Panc1 (cell line): ENCODE data around the gene IL11RA. TPM values are rescaled to one million over a fixed set of nuclear protein-coding genes. Genes with fewer than 3 reads are reported as not detected.

Experiments used
- ATAC-seq: fragments of 200-7000 bp; cut with Tn5 transposase; 2 replicates; pipeline ENCODE4 v1.9.1; 2020; ENCODE audit warnings: mild to moderate bottlenecking, moderate library complexity
- BruUV-seq: library from RNA; stranded (reverse); fragments of 400-500 nt; replicated peaks from 2 replicates; lab custom pipeline; 2021; lab: Mats Ljungman, UMichigan
- CTCF ChIA-PET: fragments of 300-600 bp; sonication (Branson Sonifier 250); formaldehyde crosslinking; loops from one replicate; lab custom pipeline; 2022; ENCODE audit warnings: antibody characterized with exemption; lab: Charles Lee
- POLR2A ChIA-PET: fragments of 300-600 bp; sonication (Branson Sonifier 250); formaldehyde crosslinking; loops from one replicate; lab custom pipeline; 2022; ENCODE audit warnings: antibody characterized with exemption; lab: Charles Lee
- DNase-seq: peaks from one replicate; pipeline ENCODE4 v3.0.0-alpha.2; 2010; ENCODE audit warnings: low read depth, low spot score
- H3K27ac ChIP-seq: 2 replicates; pipeline ENCODE4 v1.5.1; 2011; ENCODE audit warnings: mild to moderate bottlenecking, low read length, inconsistent platforms
- H3K27me3 ChIP-seq: fragments of 200-500 bp; sonication (Bioruptor generic); 2 replicates; pipeline ENCODE4 v1.6.0; 2014; ENCODE audit warnings: low read length, inconsistent platforms; ENCODE audit not compliant: control insufficient read depth, insufficient read depth
- H3K36me3 ChIP-seq: fragments of 200-500 bp; sonication (Bioruptor generic); 2 replicates; pipeline ENCODE4 v1.5.1; 2014; ENCODE audit warnings: inconsistent platforms, mild to moderate bottlenecking, low read length, moderate library complexity; ENCODE audit not compliant: control insufficient read depth, insufficient read depth
- H3K4me1 ChIP-seq: 2 replicates; pipeline ENCODE4 v1.5.1; 2011; ENCODE audit warnings: inconsistent platforms, mild to moderate bottlenecking, low read length, moderate library complexity; ENCODE audit not compliant: control insufficient read depth, insufficient read depth
- H3K4me3 ChIP-seq, 2 experiments: 2 replicates each; pipeline ENCODE4 v1.5.1; 2011 to 2012; ENCODE audit warnings: low read depth in 2 of 2, low read length in 2 of 2, mild to moderate bottlenecking in 2 of 2, inconsistent platforms in 1 of 2, moderate library complexity in 1 of 2
- H3K9me3 ChIP-seq: fragments of 200-500 bp; sonication (Bioruptor generic); 2 replicates; pipeline ENCODE4 v1.5.1; 2014; ENCODE audit warnings: low read depth, mild to moderate bottlenecking, inconsistent platforms, low read length, moderate library complexity; ENCODE audit not compliant: control insufficient read depth, insufficient read depth
- POLR2AphosphoS5 ChIP-seq: IDR thresholded peaks from 2 replicates; pipeline ENCODE4 v1.6.1; 2012; ENCODE audit warnings: mild to moderate bottlenecking, low read depth, low read length, moderate library complexity
- REST ChIP-seq, 2 experiments: IDR thresholded peaks; 2 replicates each; pipeline ENCODE4 v1.6.1; 2011 to 2012; ENCODE audit warnings: low read depth in 2 of 2, control low read depth in 1 of 2, low read length in 1 of 2, mild to moderate bottlenecking in 1 of 2, moderate library complexity in 1 of 2; ENCODE audit not compliant: insufficient read depth in 1 of 2
- SIN3A ChIP-seq: IDR thresholded peaks from 2 replicates; pipeline ENCODE4 v1.6.1; 2012; ENCODE audit warnings: low read depth, mild to moderate bottlenecking, low read length, moderate library complexity, borderline replicate concordance; ENCODE audit not compliant: insufficient read depth
- TCF7L2 ChIP-seq: IDR thresholded peaks from 2 replicates; pipeline ENCODE4 v1.6.1; 2011; ENCODE audit warnings: mild to moderate bottlenecking, low read depth, low read length, inconsistent platforms
- in situ Hi-C: cut with HindIII; loops from 2 replicates; pipeline ENCODE4 v1.10.0; 2016; ENCODE audit warnings: low sequenced_read_pairs, low pct_unique_long_range_greater_than_20kb
- intact Hi-C: fragments of 100-400 bp; cut with micrococcal nuclease; formaldehyde crosslinking; loops from one replicate; pipeline ENCODE4 v1.10.0; 2022; ENCODE audit not compliant: unreplicated experiment
- total RNA-seq: library from RNA; stranded (reverse); gene quantifications from one replicate; pipeline ENCODE4 v1.2.1, GENCODE V29; 2021; ENCODE audit not compliant: unreplicated experiment
- TF ChIP-seq, protein P1 (sequence below): fragments of 450-650 bp; IDR thresholded peaks from 2 replicates; pipeline ENCODE4 v1.5.1; 2017; ENCODE audit warnings: mild to moderate bottlenecking

The IL11RA gene
- total RNA-seq, 1 experiment from 2014 or later, result 21.6 TPM

DNA sequence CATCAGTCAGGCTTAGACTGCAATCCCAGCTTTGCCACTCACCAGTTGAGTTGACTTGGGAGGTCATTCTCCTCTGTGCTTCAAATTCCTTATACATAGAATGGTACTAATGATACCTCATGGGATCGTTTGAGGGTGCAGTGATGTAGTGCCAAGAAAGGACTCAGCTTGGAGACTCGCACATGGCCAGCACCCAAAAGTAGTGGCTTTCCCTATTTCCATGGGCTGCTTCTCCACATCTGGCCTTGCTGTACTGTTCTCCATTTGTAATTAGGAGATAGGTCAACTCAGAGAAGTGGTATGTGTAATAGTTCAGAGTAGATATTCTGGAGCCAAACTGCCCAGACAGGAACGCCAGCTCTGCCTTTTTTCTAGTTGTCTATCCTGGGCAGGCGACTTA lies 33.6 kb downstream of the IL11RA start:
- in situ Hi-C loops, result no loop called here
- BruUV-seq, result no TSS peak

GRCh38 chr9:34686231-34686630 lies 34.2 kb downstream of the IL11RA start:
- Histone ChIP-seq H3K27ac (no peak overlapping the region), H3K36me3 (no peaks in the 10 kb centered on the region), H3K9me3 (no peaks in the 10 kb centered on the region), H3K4me1 (no peaks in the 10 kb centered on the region), H3K4me3 (no peak overlapping the region), H3K27me3 (no peaks in the 10 kb centered on the region)
- ATAC-seq (no peak), DNase-seq (no peak)
- in situ Hi-C loops, result no loop called here
- no peak for TF ChIP-seq SIN3A
- TF ChIP-seq REST (IDR thresholded peaks at IDR 0.05; ENCODE audit: insufficient read depth in 1 of 2, low read depth in 2 of 2, low read length in 1 of 2), result no peak
- TF ChIP-seq TCF7L2, result no peak
- TF ChIP-seq, protein P1, sequence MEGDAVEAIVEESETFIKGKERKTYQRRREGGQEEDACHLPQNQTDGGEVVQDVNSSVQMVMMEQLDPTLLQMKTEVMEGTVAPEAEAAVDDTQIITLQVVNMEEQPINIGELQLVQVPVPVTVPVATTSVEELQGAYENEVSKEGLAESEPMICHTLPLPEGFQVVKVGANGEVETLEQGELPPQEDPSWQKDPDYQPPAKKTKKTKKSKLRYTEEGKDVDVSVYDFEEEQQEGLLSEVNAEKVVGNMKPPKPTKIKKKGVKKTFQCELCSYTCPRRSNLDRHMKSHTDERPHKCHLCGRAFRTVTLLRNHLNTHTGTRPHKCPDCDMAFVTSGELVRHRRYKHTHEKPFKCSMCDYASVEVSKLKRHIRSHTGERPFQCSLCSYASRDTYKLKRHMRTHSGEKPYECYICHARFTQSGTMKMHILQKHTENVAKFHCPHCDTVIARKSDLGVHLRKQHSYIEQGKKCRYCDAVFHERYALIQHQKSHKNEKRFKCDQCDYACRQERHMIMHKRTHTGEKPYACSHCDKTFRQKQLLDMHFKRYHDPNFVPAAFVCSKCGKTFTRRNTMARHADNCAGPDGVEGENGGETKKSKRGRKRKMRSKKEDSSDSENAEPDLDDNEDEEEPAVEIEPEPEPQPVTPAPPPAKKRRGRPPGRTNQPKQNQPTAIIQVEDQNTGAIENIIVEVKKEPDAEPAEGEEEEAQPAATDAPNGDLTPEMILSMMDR, result no peak
- no peak for TF ChIP-seq POLR2AphosphoS5
- intact Hi-C loops, result no loop called here
- BruUV-seq, result no TSS peak
- CTCF ChIA-PET, result interaction anchor here (0.7 to 2.9 kb wide), 2 partner anchors 16 to 28 kb away, joined by 10 read pairs; no protein-coding TSS in a partner anchor
- POLR2A ChIA-PET, result interaction anchor here (0.5 to 0.6 kb wide), 2 partner anchors 21 to 1466 kb away, joined by 4 to 13 read pairs; no protein-coding TSS in a partner anchor

More for the DNA sequence above, 33.6 kb downstream of the IL11RA start:
- CTCF ChIA-PET, result interaction anchor here (1.1 to 2.9 kb wide), 2 partner anchors 17 to 75 kb away, joined by 3 to 10 read pairs; no protein-coding TSS in a partner anchor
- H3K4me1 ChIP-seq, result no peaks in the 10 kb centered on the region
- POLR2A ChIA-PET, result no interaction called here
- no peaks in the 10 kb centered on the region for H3K27me3 ChIP-seq
- no peak for ATAC-seq
- no peaks in the 10 kb centered on the region for H3K36me3 ChIP-seq
- DNase-seq, result no peak
- no peak overlapping the region for H3K4me3 ChIP-seq
- TF ChIP-seq REST (IDR thresholded peaks at IDR 0.05; ENCODE audit: insufficient read depth in 1 of 2, low read depth in 2 of 2, low read length in 1 of 2), result no peak
- no peak for TF ChIP-seq POLR2AphosphoS5
- TF ChIP-seq, protein P1, result no peak
- TF ChIP-seq SIN3A, result no peak
- TF ChIP-seq TCF7L2, result no peak
- intact Hi-C loops, result no loop called here
- H3K27ac ChIP-seq, result no peak overlapping the region
- no peaks in the 10 kb centered on the region for H3K9me3 ChIP-seq
